Neural progenitor cell (in vitro differentiated cells): ENCODE measurements around the gene CFL1.

Experiments
- CTCF ChIP-seq: fragments of 200-600 bp; sonication (generic); IDR thresholded peaks from 2 replicates; pipeline ENCODE4 v1.5.1; 2017; ENCODE audit warnings: antibody characterized with exemption, mild to moderate bottlenecking
- EZH2 ChIP-seq: fragments of 200-600 bp; sonication (generic); IDR thresholded peaks from 2 replicates; pipeline ENCODE4 v1.6.1; 2017; ENCODE audit warnings: antibody characterized with exemption, mild to moderate bottlenecking, moderate library complexity
- EZH2phosphoT487 ChIP-seq: fragments of 200-600 bp; sonication (generic); IDR thresholded peaks from 2 replicates; pipeline ENCODE4 v1.6.1; 2017; ENCODE audit warnings: antibody characterized with exemption

DNA sequence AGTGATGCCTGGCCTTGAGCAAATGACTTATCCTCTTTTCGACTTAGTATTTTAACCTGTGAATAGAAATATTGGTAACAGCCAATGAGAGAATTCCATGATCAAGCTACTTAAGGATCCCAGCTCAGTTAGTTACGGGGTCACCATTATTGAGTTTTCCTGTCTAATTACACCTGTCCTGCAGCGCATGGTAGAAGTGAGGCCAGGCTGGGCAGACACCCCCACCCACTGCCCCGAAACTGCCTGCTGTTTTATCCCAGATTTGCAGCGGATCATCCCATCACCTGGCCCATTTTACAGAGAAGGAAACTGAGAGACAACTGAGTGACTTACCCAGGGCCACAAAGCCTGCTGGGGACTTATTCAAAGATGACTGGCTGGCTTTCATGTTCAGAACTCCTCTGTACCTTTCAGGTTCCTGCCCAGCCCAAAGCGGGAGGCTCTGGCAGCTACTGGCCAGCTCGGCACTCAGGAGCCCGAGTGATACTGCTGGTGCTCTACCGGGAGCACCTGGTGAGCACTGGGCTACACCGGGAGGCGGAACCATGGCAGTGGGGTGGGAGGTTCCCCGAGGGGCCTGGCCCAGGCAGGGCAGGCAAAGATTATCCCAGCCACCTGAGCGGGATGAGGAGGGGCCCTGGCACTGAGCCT is 3.7 kb upstream of the CFL1 start:
- TF ChIP-seq CTCF (no peak), EZH2 (no peak), EZH2phosphoT487 (no peak)
